Endothelial cell of umbilical vein (primary cell): Measurements from ENCODE around the gene PDLIM5. TPM values are rescaled to one million over a fixed set of nuclear protein-coding genes. Genes with fewer than 3 reads are reported as not detected.

Experiments used
- BruUV-seq: library from RNA; stranded (reverse); fragments of 400-500 nt; replicated peaks from 2 replicates; lab custom pipeline; 2021; lab: Mats Ljungman, UMichigan
- CTCF ChIA-PET: fragments of 300-600, 350-600 bp; sonication (Branson Sonifier 250); formaldehyde crosslinking; loops from one replicate; lab custom pipeline; 2021; ENCODE audit warnings: antibody characterized with exemption, inconsistent platforms; lab: Charles Lee
- POLR2A ChIA-PET: fragments of 300-600, 350-600 bp; sonication (Branson Sonifier 250); formaldehyde crosslinking; loops from one replicate; lab custom pipeline; 2021; ENCODE audit warnings: antibody characterized with exemption, inconsistent platforms; lab: Charles Lee
- DNase-seq: peaks from one replicate; pipeline ENCODE4 v3.0.0-alpha.2; 2011; ENCODE audit warnings: low read depth, low spot score
- FAIRE-seq: peaks from 2 replicates; lab custom pipeline; 2011; peaks lifted over from hg19 to GRCh38; lab: Jason Lieb, UNC
- H2AFZ ChIP-seq: 2 replicates; pipeline ENCODE4 v1.6.0; 2012; ENCODE audit warnings: low read depth, low read length, control low read depth, inconsistent platforms
- H3K27ac ChIP-seq: 2 replicates; pipeline ENCODE4 v1.5.1; 2011; ENCODE audit warnings: low read depth, mild to moderate bottlenecking, control low read depth, low read length, moderate library complexity; ENCODE audit not compliant: insufficient read depth
- H3K27me3 ChIP-seq, 2 experiments: 2 replicates each; pipeline versions ENCODE4 v1.6.0 to v1.6.1; 2011; ENCODE audit warnings: low read length in 2 of 2, mixed read lengths in 1 of 2; ENCODE audit not compliant: control insufficient read depth in 2 of 2, insufficient read depth in 2 of 2
- H3K36me3 ChIP-seq, 2 experiments: 2 replicates in 1 of 2; 3 replicates in 1 of 2; pipeline ENCODE4 v1.5.1; 2011; ENCODE audit warnings: low read length in 2 of 2, mild to moderate bottlenecking in 1 of 2, moderate library complexity in 1 of 2; ENCODE audit not compliant: control insufficient read depth in 2 of 2, insufficient read depth in 2 of 2; ENCODE audit errors: extremely low read depth in 1 of 2
- H3K4me1 ChIP-seq: 3 replicates; pipeline ENCODE4 v1.5.1; 2011; ENCODE audit warnings: mild to moderate bottlenecking, low read length; ENCODE audit not compliant: control insufficient read depth, insufficient read depth; ENCODE audit errors: extremely low read depth
- H3K4me2 ChIP-seq: 2 replicates; pipeline ENCODE4 v1.6.1; 2011; ENCODE audit warnings: low read length, control low read depth, mixed read lengths; ENCODE audit not compliant: insufficient read depth
- H3K4me3 ChIP-seq, 3 experiments: fragments of 200-600 bp in 1 of 3; sonication (generic), shearing (Covaris generic) in 1 of 3; replicated peaks in 1 of 3; 2 replicates each; pipeline ENCODE4 v1.5.1; 2011 to 2016; ENCODE audit warnings: control low read depth in 3 of 3, low read length in 3 of 3, mild to moderate bottlenecking in 2 of 3, inconsistent platforms in 1 of 3, low read depth in 1 of 3, moderate library complexity in 1 of 3; ENCODE audit not compliant: insufficient read depth in 1 of 3
- H3K79me2 ChIP-seq: 2 replicates; pipeline ENCODE4 v1.6.0; 2012; ENCODE audit warnings: low read length, inconsistent platforms; ENCODE audit not compliant: control insufficient read depth, insufficient read depth
- H3K9ac ChIP-seq: replicated peaks from 2 replicates; pipeline ENCODE3; 2011; ENCODE audit warnings: low read length, control low read depth; ENCODE audit not compliant: insufficient read depth; ENCODE audit errors: extremely low read depth
- H3K9me1 ChIP-seq: replicated peaks from 3 replicates; pipeline ENCODE4 v1.6.0; 2011; ENCODE audit warnings: mild to moderate bottlenecking, low read length; ENCODE audit not compliant: control insufficient read depth, insufficient read depth; ENCODE audit errors: extremely low read depth
- H3K9me3 ChIP-seq: replicated peaks from 2 replicates; pipeline ENCODE4 v1.5.1; 2012; ENCODE audit warnings: low read length, inconsistent platforms; ENCODE audit not compliant: control insufficient read depth, insufficient read depth
- H4K20me1 ChIP-seq: replicated peaks from 2 replicates; pipeline ENCODE3; 2011; ENCODE audit warnings: mild to moderate bottlenecking, low read length; ENCODE audit not compliant: control insufficient read depth, insufficient read depth; ENCODE audit errors: extremely low read depth
- CTCF ChIP-seq, 2 donors: IDR thresholded peaks; 1 replicate in 1 of 2; 2 replicates in 1 of 2; pipeline ENCODE4 v1.5.1; 2011; ENCODE audit warnings: low read length in 2 of 2, mild to moderate bottlenecking in 2 of 2, moderate library complexity in 2 of 2, control low read depth in 1 of 2, inconsistent platforms in 1 of 2, low read depth in 1 of 2; ENCODE audit not compliant: insufficient read depth in 1 of 2; ENCODE audit errors: extremely low read depth in 1 of 2
- EZH2 ChIP-seq: IDR thresholded peaks from 2 replicates; pipeline ENCODE4 v1.6.1; 2012; ENCODE audit warnings: borderline replicate concordance, low read depth, mild to moderate bottlenecking, moderate library complexity, low read length, inconsistent platforms; ENCODE audit not compliant: severe bottlenecking
- FOS ChIP-seq: IDR thresholded peaks from 2 replicates; pipeline ENCODE4 v1.6.1; 2011; ENCODE audit warnings: mild to moderate bottlenecking, low read length, moderate library complexity, borderline replicate concordance; ENCODE audit not compliant: insufficient read depth
- GATA2 ChIP-seq: IDR thresholded peaks from 2 replicates; pipeline ENCODE4 v1.7.0; 2011; ENCODE audit warnings: low read depth, mild to moderate bottlenecking, moderate library complexity, mixed read lengths, low read length; ENCODE audit not compliant: insufficient read length, insufficient read depth
- JUN ChIP-seq: IDR thresholded peaks from 2 replicates; pipeline ENCODE4 v1.6.1; 2011; ENCODE audit warnings: borderline replicate concordance, low read depth; ENCODE audit not compliant: insufficient read length, insufficient read depth
- MAX ChIP-seq: IDR thresholded peaks from 2 replicates; pipeline ENCODE4 v1.6.1; 2011; ENCODE audit not compliant: insufficient read depth, insufficient read length
- MYC ChIP-seq: IDR thresholded peaks from one replicate; pipeline ENCODE4 v1.6.1; 2011; ENCODE audit warnings: mild to moderate bottlenecking, low read depth, low read length
- POLR2A ChIP-seq: IDR thresholded peaks from 2 replicates; pipeline ENCODE4 v1.6.1; 2012; ENCODE audit warnings: low read depth, mild to moderate bottlenecking, control low read depth, low read length
- POLR2AphosphoS5 ChIP-seq: IDR thresholded peaks from 2 replicates; pipeline ENCODE4 v1.6.1; 2012; ENCODE audit warnings: low read depth, mild to moderate bottlenecking, control low read depth, low read length, moderate library complexity; ENCODE audit not compliant: insufficient read depth
- dilution Hi-C: fragments of 300-500 bp; cut with MboI; formaldehyde crosslinking; loops from one replicate; pipeline ENCODE4 v1.15.0; 2019; ENCODE audit warnings: low sequenced_read_pairs; ENCODE audit not compliant: extremely low pct_ligation_motif_present
- intact Hi-C: fragments of 100-400 bp; cut with micrococcal nuclease; formaldehyde crosslinking; loops from one replicate; pipeline ENCODE4 v1.10.0; 2022
- polyA plus RNA-seq, 4 experiments: library from polyadenylated mRNA; depleted of rRNA in 3 of 4; stranded (reverse) in 3 of 4; unstranded in 1 of 4; fragments of >200 nt; gene quantifications; 2 replicates each; pipeline versions ENCODE4 v1.2.1 to v1.2.3, GENCODE V29; 2011 to 2012; ENCODE audit warnings: missing spikeins in 1 of 4
- total RNA-seq: library from RNA; stranded (reverse); gene quantifications from 2 replicates; pipeline ENCODE4 v1.2.3, GENCODE V29; 2021

PDLIM5 gene
- total and polyA plus RNA-seq, 2 donors (not counting 3 experiments of a cell fraction or from before 2014, with no cell fraction given), result 243 to 310 TPM

GRCh38 chr4:94641702-94642560 is 190.2 kb downstream of the PDLIM5 start:
- CTCF ChIA-PET, result interaction anchor here (1.4 to 3.0 kb wide), 2 partner anchors 483 to 486 kb away, joined by 3 to 9 read pairs; no protein-coding TSS in a partner anchor
- no TSS peak for BruUV-seq
- H3K9me3 ChIP-seq, result no peaks in the 10 kb centered on the region

More at GRCh38 chr4:94641702-94642560, 190.2 kb downstream of the PDLIM5 start:
- Histone ChIP-seq H3K4me1 (peaks cover 30% of the 10 kb centered on the region), H2AFZ (no peak overlapping the region), H3K79me2 (peaks cover 12% of the 10 kb centered on the region), H3K9me1 (no peaks in the 10 kb centered on the region), H4K20me1 (no peaks in the 10 kb centered on the region), H3K4me2 (peak overlapping the region; percentile 57), H3K27ac (peak overlapping the region; percentile 60), H3K27me3 (no peaks in the 10 kb centered on the region), H3K4me3 (no peak overlapping the region), H3K9ac (peak overlapping the region; percentile 28), H3K36me3 (peaks cover 0 to 20% of the 10 kb centered on the region in 2 experiments)
- dilution Hi-C loops, result no loop called here
- FAIRE-seq (peak; percentile 75), DNase-seq (peak; percentile 69)
- intact Hi-C loops, result no loop called here
- POLR2A ChIA-PET, result no interaction called here
- TF ChIP-seq GATA2 (peak; percentile 32), JUN (peak; percentile 73), MAX (no peak), EZH2 (no peak), POLR2A (no peak), MYC (no peak), FOS (peak; percentile 57), POLR2AphosphoS5 (peak; percentile 12), CTCF (IDR thresholded peaks at IDR 0.05; ENCODE audit: extremely low read depth in 1 of 2, insufficient read depth in 1 of 2, low read depth in 1 of 2, low read length in 2 of 2) (no peak)
